A673 (cell line): ENCODE measurements around the gene PDGFA. TPM values are rescaled to one million over a fixed set of nuclear protein-coding genes. Genes with fewer than 3 reads are reported as not detected.

Source experiments
- BruUV-seq: library from RNA; stranded (reverse); fragments of 400-500 nt; replicated peaks from 2 replicates; lab custom pipeline; 2021; lab: Mats Ljungman, UMichigan
- CTCF ChIA-PET: fragments of 300-600 bp; sonication (Branson Sonifier 250); formaldehyde crosslinking; loops from one replicate; lab custom pipeline; 2022; ENCODE audit warnings: antibody characterized with exemption; lab: Charles Lee
- POLR2A ChIA-PET: fragments of 300-600 bp; sonication (Branson Sonifier 250); formaldehyde crosslinking; loops from one replicate; lab custom pipeline; 2022; ENCODE audit warnings: antibody characterized with exemption; ENCODE audit not compliant: low non-redundant PET; lab: Charles Lee
- DNase-seq: peaks from one replicate; pipeline ENCODE4 v3.0.0-alpha.2; 2015; ENCODE audit warnings: low spot score
- H3K27ac ChIP-seq: fragments of 200-600 bp; sonication (generic); 2 replicates; pipeline ENCODE4 v1.5.1; 2016; ENCODE audit warnings: mixed run types, low read depth, mild to moderate bottlenecking, mixed read lengths, antibody characterized with exemption, low read length; ENCODE audit not compliant: poor library complexity, severe bottlenecking
- H3K27me3 ChIP-seq: fragments of 200-600 bp; sonication (generic); replicated peaks from 2 replicates; pipeline ENCODE4 v1.6.1; 2017; ENCODE audit warnings: mixed run types, low read depth, mild to moderate bottlenecking, mixed read lengths, antibody characterized with exemption, low read length; ENCODE audit not compliant: insufficient read depth, poor library complexity
- H3K36me3 ChIP-seq: fragments of 200-600 bp; sonication (generic); 2 replicates; pipeline ENCODE4 v1.6.1; 2016; ENCODE audit warnings: mixed run types, mild to moderate bottlenecking, mixed read lengths, antibody characterized with exemption, low read length; ENCODE audit not compliant: insufficient read depth, poor library complexity, severe bottlenecking
- H3K4me1 ChIP-seq: fragments of 200-600 bp; sonication (generic); 2 replicates; pipeline ENCODE4 v1.6.1; 2017; ENCODE audit warnings: mixed run types, mild to moderate bottlenecking, mixed read lengths, antibody characterized with exemption, low read length; ENCODE audit not compliant: insufficient read depth, poor library complexity, severe bottlenecking
- H3K4me3 ChIP-seq: fragments of 200-600 bp; sonication (generic); 2 replicates; pipeline ENCODE4 v1.5.1; 2016; ENCODE audit warnings: low read depth, mixed run types, mild to moderate bottlenecking, mixed read lengths, low read length; ENCODE audit not compliant: poor library complexity, severe bottlenecking
- H3K9me3 ChIP-seq: fragments of 200-600 bp; sonication (generic); 2 replicates; pipeline ENCODE4 v1.6.1; 2016; ENCODE audit warnings: mixed run types, low read depth, mild to moderate bottlenecking, mixed read lengths, antibody characterized with exemption, low read length; ENCODE audit not compliant: poor library complexity, severe bottlenecking
- EZH2 ChIP-seq: fragments of 200-600 bp; sonication (generic); IDR thresholded peaks from 2 replicates; pipeline ENCODE4 v1.6.1; 2017; ENCODE audit warnings: borderline replicate concordance, low read depth, mild to moderate bottlenecking, mixed read lengths, antibody characterized with exemption, low read length; ENCODE audit not compliant: poor library complexity, severe bottlenecking
- intact Hi-C: fragments of 100-400 bp; cut with micrococcal nuclease; formaldehyde crosslinking; loops from one replicate; pipeline ENCODE4 v1.10.0; 2022; ENCODE audit not compliant: unreplicated experiment
- total RNA-seq: library from RNA; stranded (reverse); gene quantifications from 2 replicates; pipeline ENCODE4 v1.2.3, GENCODE V29; 2021
- TF ChIP-seq, protein P1 (sequence below): fragments of 300-800, 200-600 bp; sonication (generic); conservative IDR thresholded peaks from 2 replicates; pipeline ENCODE4 v1.5.1; 2017; ENCODE audit warnings: low read depth, mild to moderate bottlenecking, antibody characterized with exemption, low read length, moderate library complexity, mixed read lengths

Gene PDGFA
- total RNA-seq, 1 experiment from 2014 or later, result 2.1 TPM

DNA sequence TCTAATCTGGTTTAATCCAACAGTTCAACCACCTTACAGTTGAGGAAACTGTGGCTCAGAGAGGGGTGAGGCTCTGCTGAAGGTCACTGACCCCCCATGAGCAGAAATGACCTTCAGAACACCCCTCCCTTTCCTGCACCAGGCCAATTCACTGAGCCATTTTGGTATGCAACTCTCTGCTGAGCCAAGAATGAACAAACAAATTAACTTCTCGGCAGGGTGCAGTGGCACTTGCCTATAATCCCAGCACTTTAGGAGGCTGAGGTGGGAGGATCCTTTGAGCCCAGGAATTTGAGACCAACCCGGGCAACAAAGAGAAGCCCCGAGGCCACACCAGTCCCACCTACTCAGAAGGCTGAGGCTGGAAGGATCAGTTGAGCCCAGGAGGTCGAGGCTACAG, 29.8 kb downstream of the PDGFA start:
- ChIA-PET POLR2A (no interaction called here), CTCF (no interaction called here)
- Histone ChIP-seq H3K9me3 (no peaks in the 10 kb centered on the region), H3K27me3 (no peaks in the 10 kb centered on the region), H3K4me3 (no peak overlapping the region), H3K27ac (no peak overlapping the region), H3K36me3 (no peaks in the 10 kb centered on the region), H3K4me1 (no peaks in the 10 kb centered on the region)
- no peak for TF ChIP-seq EZH2
- TF ChIP-seq, protein P1, sequence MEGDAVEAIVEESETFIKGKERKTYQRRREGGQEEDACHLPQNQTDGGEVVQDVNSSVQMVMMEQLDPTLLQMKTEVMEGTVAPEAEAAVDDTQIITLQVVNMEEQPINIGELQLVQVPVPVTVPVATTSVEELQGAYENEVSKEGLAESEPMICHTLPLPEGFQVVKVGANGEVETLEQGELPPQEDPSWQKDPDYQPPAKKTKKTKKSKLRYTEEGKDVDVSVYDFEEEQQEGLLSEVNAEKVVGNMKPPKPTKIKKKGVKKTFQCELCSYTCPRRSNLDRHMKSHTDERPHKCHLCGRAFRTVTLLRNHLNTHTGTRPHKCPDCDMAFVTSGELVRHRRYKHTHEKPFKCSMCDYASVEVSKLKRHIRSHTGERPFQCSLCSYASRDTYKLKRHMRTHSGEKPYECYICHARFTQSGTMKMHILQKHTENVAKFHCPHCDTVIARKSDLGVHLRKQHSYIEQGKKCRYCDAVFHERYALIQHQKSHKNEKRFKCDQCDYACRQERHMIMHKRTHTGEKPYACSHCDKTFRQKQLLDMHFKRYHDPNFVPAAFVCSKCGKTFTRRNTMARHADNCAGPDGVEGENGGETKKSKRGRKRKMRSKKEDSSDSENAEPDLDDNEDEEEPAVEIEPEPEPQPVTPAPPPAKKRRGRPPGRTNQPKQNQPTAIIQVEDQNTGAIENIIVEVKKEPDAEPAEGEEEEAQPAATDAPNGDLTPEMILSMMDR, result no peak
- DNase-seq, result peak; percentile 52
- intact Hi-C loops, result no loop called here
- no TSS peak for BruUV-seq

DNA sequence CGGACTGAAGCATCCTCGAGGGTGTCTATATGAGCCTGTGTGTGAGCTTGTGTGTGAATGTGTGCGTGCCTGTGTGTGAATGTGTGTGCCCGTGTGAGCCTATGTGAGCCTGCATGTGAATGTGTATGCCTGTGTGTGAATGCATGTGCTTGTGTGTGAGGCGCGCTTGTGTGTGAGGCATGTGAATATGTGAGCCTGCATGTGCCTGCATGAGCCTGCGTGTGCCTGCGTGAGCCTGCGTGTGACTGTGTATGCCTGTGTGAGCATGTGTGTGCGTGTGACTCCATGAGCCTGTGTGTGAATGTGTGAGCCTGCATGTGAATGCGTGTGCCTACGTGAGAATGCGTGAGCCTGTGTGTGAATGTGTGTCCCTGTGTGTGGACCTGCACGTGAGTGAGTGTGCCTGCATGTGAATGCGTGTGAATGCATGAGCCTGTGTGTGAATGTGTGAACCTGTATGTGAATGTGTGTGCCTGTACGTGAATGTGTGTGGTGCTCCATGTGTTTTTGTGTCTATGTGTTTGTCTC, 33.4 kb downstream of the PDGFA start:
- intact Hi-C loops, result no loop called here
- no peak overlapping the region for H3K4me3 ChIP-seq
- H3K9me3 ChIP-seq, result no peaks in the 10 kb centered on the region
- no peak overlapping the region for H3K27ac ChIP-seq
- DNase-seq, result no peak
- no peaks in the 10 kb centered on the region for H3K27me3 ChIP-seq
- TF ChIP-seq, protein P1, result no peak
- TF ChIP-seq EZH2, result no peak
- POLR2A ChIA-PET, result no interaction called here
- BruUV-seq, result no TSS peak
- H3K36me3 ChIP-seq, result no peaks in the 10 kb centered on the region
- H3K4me1 ChIP-seq, result no peaks in the 10 kb centered on the region
- CTCF ChIA-PET, result no interaction called here

DNA sequence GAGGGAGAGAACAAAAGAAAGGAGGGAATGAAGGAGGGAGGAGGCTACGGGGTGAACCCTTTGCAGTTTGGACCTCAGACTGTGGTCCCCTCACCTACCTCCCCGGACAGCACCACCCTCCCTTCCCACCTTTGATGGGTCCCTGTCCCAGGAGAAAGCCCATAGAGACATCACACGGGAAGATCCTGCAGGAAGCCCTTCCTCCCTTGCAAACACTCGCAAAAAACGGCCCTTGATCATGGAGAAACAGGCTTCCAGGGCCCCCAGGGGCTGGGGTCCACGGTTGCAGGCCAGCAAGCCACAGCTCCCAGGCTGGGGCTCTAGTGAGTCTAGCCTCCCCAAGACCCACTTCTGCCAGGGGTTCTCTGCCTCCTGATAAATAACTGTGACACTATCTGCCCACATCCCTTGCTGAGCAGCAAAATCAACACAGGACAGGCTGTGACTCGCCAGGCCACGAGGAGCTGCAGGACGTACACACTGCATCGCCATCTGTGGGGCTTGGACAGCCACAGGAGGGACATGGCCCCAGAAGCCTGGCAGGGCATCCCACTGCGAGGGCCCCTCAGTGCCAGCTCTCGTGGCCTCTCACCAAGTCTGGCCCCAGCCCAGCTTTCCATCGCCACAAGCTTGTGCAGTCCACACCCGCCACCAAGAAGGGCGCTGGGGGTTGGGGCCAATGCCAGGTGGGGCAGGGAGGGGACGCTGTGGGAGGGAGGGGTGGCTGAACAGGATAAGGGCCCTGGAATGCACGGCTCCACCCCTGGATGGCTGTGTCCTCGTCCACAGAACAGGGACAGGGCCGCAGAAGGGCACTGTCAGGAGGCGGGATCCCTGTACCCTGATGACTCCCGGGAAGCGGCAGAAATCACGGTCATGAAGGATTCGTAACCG, 34.2 kb downstream of the PDGFA start:
- H3K9me3 ChIP-seq, result no peaks in the 10 kb centered on the region
- H3K27me3 ChIP-seq, result peaks cover 3% of the 10 kb centered on the region
- H3K27ac ChIP-seq, result no peak overlapping the region
- H3K4me1 ChIP-seq, result no peaks in the 10 kb centered on the region
- intact Hi-C loops, result no loop called here
- ChIA-PET CTCF (no interaction called here), POLR2A (no interaction called here)
- TF ChIP-seq EZH2, result no peak
- TF ChIP-seq, protein P1, result no peak
- BruUV-seq, result no TSS peak
- H3K36me3 ChIP-seq, result no peaks in the 10 kb centered on the region
- H3K4me3 ChIP-seq, result no peak overlapping the region
- DNase-seq, result no peak
